ENCODE results near the gene IGFL4.

The IGFL4 gene

GRCh38 chr19:46035986-46036743 is 4.6 kb downstream of the IGFL4 start:
- WGBS, 2 experiments, result 90 to 91% methylated on average over 13 of the region's 13 CpGs
- H3K4me3 ChIP-seq (ENCODE audit: insufficient read depth, low read depth, low read length), result no peak overlapping the region
- H3K27ac ChIP-seq (ENCODE audit: insufficient read depth, low read depth, low read length, poor library complexity, severe bottlenecking), result no peak overlapping the region
- no peaks in the 10 kb centered on the region for H3K9me3 ChIP-seq (ENCODE audit: control insufficient read depth, low read length)
- peaks cover 8% of the 10 kb centered on the region for H3K36me3 ChIP-seq (ENCODE audit: control insufficient read depth, insufficient read depth, low read length)
- peaks cover 2% of the 10 kb centered on the region for H3K4me1 ChIP-seq (ENCODE audit: control insufficient read depth, insufficient read depth, low read length)
- no peaks in the 10 kb centered on the region for H3K27me3 ChIP-seq (ENCODE audit: control insufficient read depth, insufficient read depth, low read length, poor library complexity, severe bottlenecking)

DNA sequence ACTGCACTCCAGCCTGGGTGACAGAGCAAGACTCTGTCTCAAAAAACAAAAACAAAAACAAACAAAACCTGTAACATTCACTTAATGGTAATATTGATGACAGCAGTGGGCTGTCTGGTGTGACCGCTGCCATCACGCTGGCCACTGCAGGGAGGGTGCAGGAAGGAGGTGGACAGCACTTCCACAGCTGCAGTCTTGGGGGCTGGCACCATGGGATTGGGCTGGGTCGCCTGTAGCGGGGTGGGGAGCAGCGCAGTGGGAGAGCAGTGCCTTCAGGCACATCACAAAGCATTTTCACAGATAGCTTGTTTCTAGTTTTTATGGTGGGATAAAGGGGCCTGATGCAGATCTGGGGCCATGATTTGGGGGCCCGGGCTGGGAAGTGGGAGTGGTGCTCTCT is 5.3 kb downstream of the IGFL4 start:
- 94 to 95% methylated on average over 6 of the region's 6 CpGs for WGBS, 2 experiments
- Histone ChIP-seq H3K36me3 (ENCODE audit: control insufficient read depth, insufficient read depth, low read length) (peaks cover 8% of the 10 kb centered on the region), H3K4me3 (ENCODE audit: insufficient read depth, low read depth, low read length) (no peak overlapping the region), H3K27me3 (ENCODE audit: control insufficient read depth, insufficient read depth, low read length, poor library complexity, severe bottlenecking) (no peaks in the 10 kb centered on the region), H3K27ac (ENCODE audit: insufficient read depth, low read depth, low read length, poor library complexity, severe bottlenecking) (no peak overlapping the region), H3K9me3 (ENCODE audit: control insufficient read depth, low read length) (no peaks in the 10 kb centered on the region), H3K4me1 (ENCODE audit: control insufficient read depth, insufficient read depth, low read length) (peaks cover 9% of the 10 kb centered on the region)

DNA sequence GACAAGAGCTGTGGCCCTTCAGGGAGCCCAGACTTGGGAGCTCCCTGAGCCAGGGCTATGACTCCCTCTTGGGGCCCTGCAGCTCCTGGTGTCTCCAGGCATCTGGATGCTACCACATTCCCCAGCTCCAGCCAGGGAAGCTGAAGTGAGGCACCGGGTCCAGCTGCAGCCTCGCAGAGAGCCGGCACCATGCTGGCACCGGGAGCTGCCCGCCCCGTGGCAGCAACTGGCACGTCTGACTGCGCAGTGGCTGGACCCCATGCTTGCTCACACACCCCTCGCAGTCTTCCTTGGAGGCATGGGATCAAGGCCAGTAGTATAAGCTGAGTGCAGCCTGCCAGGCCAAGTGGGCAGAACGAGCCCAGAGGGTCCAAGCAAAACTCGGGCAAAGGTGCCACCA is 7.4 kb downstream of the IGFL4 start:
- Histone ChIP-seq H3K4me1 (ENCODE audit: control insufficient read depth, insufficient read depth, low read length) (peaks cover 12% of the 10 kb centered on the region), H3K36me3 (ENCODE audit: control insufficient read depth, insufficient read depth, low read length) (peaks cover 8% of the 10 kb centered on the region), H3K9me3 (ENCODE audit: control insufficient read depth, low read length) (no peaks in the 10 kb centered on the region), H3K27ac (ENCODE audit: insufficient read depth, low read depth, low read length, poor library complexity, severe bottlenecking) (no peak overlapping the region), H3K27me3 (ENCODE audit: control insufficient read depth, insufficient read depth, low read length, poor library complexity, severe bottlenecking) (no peaks in the 10 kb centered on the region), H3K4me3 (ENCODE audit: insufficient read depth, low read depth, low read length) (no peak overlapping the region)
- WGBS, 2 experiments, result 95 to 96% methylated on average over 11 of the region's 11 CpGs

- Histone ChIP-seq H3K36me3 (ENCODE audit: control insufficient read depth, insufficient read depth, low read length) (peaks cover 8% of the 10 kb centered on the region), H3K27ac (ENCODE audit: insufficient read depth, low read depth, low read length, poor library complexity, severe bottlenecking) (no peak overlapping the region), H3K9me3 (ENCODE audit: control insufficient read depth, low read length) (no peaks in the 10 kb centered on the region), H3K27me3 (ENCODE audit: control insufficient read depth, insufficient read depth, low read length, poor library complexity, severe bottlenecking) (no peaks in the 10 kb centered on the region), H3K4me1 (ENCODE audit: control insufficient read depth, insufficient read depth, low read length) (peaks cover 12% of the 10 kb centered on the region), H3K4me3 (ENCODE audit: insufficient read depth, low read depth, low read length) (no peak overlapping the region)
- WGBS, 2 experiments, result 94 to 96% methylated on average over 3 of the region's 3 CpGs
Measured at GRCh38 chr19:46032597-46033025, 8.2 kb downstream of the IGFL4 start.

- Histone ChIP-seq H3K27ac (ENCODE audit: insufficient read depth, low read depth, low read length, poor library complexity, severe bottlenecking) (no peak overlapping the region), H3K4me1 (ENCODE audit: control insufficient read depth, insufficient read depth, low read length) (peaks cover 12% of the 10 kb centered on the region), H3K36me3 (ENCODE audit: control insufficient read depth, insufficient read depth, low read length) (peaks cover 8% of the 10 kb centered on the region), H3K9me3 (ENCODE audit: control insufficient read depth, low read length) (no peaks in the 10 kb centered on the region), H3K4me3 (ENCODE audit: insufficient read depth, low read depth, low read length) (no peak overlapping the region), H3K27me3 (ENCODE audit: control insufficient read depth, insufficient read depth, low read length, poor library complexity, severe bottlenecking) (no peaks in the 10 kb centered on the region)
- WGBS, 2 experiments, result 92 to 96% methylated on average over 5 of the region's 5 CpGs
Measured at GRCh38 chr19:46031781-46032596, 8.8 kb downstream of the IGFL4 start.

GRCh38 chr19:46030812-46031550 is 9.8 kb downstream of the IGFL4 start:
- H3K4me3 ChIP-seq (ENCODE audit: insufficient read depth, low read depth, low read length), result no peak overlapping the region
- no peaks in the 10 kb centered on the region for H3K9me3 ChIP-seq (ENCODE audit: control insufficient read depth, low read length)
- H3K27me3 ChIP-seq (ENCODE audit: control insufficient read depth, insufficient read depth, low read length, poor library complexity, severe bottlenecking), result no peaks in the 10 kb centered on the region
- 74 to 79% methylated on average over 12 of the region's 12 CpGs for WGBS, 2 experiments
- peaks cover 8% of the 10 kb centered on the region for H3K36me3 ChIP-seq (ENCODE audit: control insufficient read depth, insufficient read depth, low read length)
- H3K27ac ChIP-seq (ENCODE audit: insufficient read depth, low read depth, low read length, poor library complexity, severe bottlenecking), result peak overlapping the region; percentile 11
- peaks cover 12% of the 10 kb centered on the region for H3K4me1 ChIP-seq (ENCODE audit: control insufficient read depth, insufficient read depth, low read length)

GRCh38 chr19:46025835-46026234 is 15.0 kb downstream of the IGFL4 start:
- no peaks in the 10 kb centered on the region for H3K27me3 ChIP-seq (ENCODE audit: control insufficient read depth, insufficient read depth, low read length, poor library complexity, severe bottlenecking)
- peaks cover 7% of the 10 kb centered on the region for H3K4me1 ChIP-seq (ENCODE audit: control insufficient read depth, insufficient read depth, low read length)
- H3K9me3 ChIP-seq (ENCODE audit: control insufficient read depth, low read length), result no peaks in the 10 kb centered on the region
- no peak overlapping the region for H3K27ac ChIP-seq (ENCODE audit: insufficient read depth, low read depth, low read length, poor library complexity, severe bottlenecking)
- no peaks in the 10 kb centered on the region for H3K36me3 ChIP-seq (ENCODE audit: control insufficient read depth, insufficient read depth, low read length)
- WGBS, 2 experiments, result 86 to 94% methylated on average over 2 to 3 of the region's 3 CpGs
- no peak overlapping the region for H3K4me3 ChIP-seq (ENCODE audit: insufficient read depth, low read depth, low read length)

GRCh38 chr19:46023311-46023779 is 17.5 kb downstream of the IGFL4 start:
- Histone ChIP-seq H3K4me3 (ENCODE audit: insufficient read depth, low read depth, low read length) (no peak overlapping the region), H3K9me3 (ENCODE audit: control insufficient read depth, low read length) (no peaks in the 10 kb centered on the region), H3K27me3 (ENCODE audit: control insufficient read depth, insufficient read depth, low read length, poor library complexity, severe bottlenecking) (no peaks in the 10 kb centered on the region), H3K27ac (ENCODE audit: insufficient read depth, low read depth, low read length, poor library complexity, severe bottlenecking) (no peak overlapping the region), H3K36me3 (ENCODE audit: control insufficient read depth, insufficient read depth, low read length) (no peaks in the 10 kb centered on the region), H3K4me1 (ENCODE audit: control insufficient read depth, insufficient read depth, low read length) (no peaks in the 10 kb centered on the region)
- 94% methylated on average over 11 of the region's 11 CpGs for WGBS, 2 experiments

DNA sequence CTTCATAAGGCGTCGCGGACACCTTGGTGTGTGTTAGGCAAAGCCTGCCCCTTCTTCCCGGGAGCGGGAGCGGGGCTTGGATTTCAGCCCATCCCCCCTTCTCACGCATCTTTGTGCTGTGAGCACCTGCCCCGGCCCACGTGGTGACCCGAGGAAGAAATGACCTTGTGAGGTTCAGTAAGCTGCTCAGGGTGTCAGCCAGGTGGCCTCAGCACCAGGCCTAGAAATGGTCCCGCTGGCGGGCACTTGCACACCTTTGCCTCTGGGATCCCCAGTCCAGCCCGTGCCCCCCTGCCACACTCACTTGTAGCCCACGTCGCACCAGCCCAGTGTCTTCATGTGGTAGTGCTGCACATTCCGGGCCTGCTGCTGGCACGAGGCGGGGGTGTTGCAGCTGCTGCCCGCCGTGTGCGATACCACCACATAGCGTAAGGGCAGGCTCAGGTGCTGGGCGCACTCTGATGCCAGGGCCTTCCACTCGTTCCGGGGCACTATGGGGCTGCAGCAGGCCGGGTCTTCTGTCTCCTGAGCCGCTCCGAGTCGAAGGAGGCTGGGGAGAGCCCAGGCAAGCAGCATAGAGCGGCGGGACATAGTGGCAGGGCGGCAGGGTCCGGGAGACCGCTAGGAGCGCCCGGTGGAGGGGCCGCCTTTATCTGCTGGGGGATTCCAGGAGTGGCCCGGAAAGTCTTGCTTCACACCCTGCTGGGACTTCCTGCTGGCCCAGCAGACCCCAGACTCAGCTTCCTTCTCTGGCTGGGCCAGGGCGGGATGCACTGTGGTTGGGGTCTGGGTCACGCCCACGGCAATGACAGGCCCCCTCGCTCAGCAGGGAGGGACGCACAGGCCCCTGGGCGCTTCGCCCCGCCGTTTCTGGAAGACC is 18.1 kb downstream of the IGFL4 start, which contains the start of gene PGLYRP1:
TSS of gene PGLYRP1 (minus strand) at position 623 of the 880 bp plus-strand sequence. CDS start at position 591, 32 bp downstream.
- Histone ChIP-seq H3K4me1 (ENCODE audit: control insufficient read depth, insufficient read depth, low read length) (no peaks in the 10 kb centered on the region), H3K4me3 (ENCODE audit: insufficient read depth, low read depth, low read length) (no peak within 1 kb of the TSS), H3K27me3 (ENCODE audit: control insufficient read depth, insufficient read depth, low read length, poor library complexity, severe bottlenecking) (no peaks in the 10 kb centered on the region), H3K36me3 (ENCODE audit: control insufficient read depth, insufficient read depth, low read length) (no peaks in the 10 kb centered on the region), H3K9me3 (ENCODE audit: control insufficient read depth, low read length) (no peaks in the 10 kb centered on the region), H3K27ac (ENCODE audit: insufficient read depth, low read depth, low read length, poor library complexity, severe bottlenecking) (no peak within 1 kb of the TSS)
- WGBS, 2 experiments, result 87 to 88% methylated on average over 47 of the region's 47 CpGs
